ENCODE data around the gene SPCS3. TPM values are rescaled to one million over a fixed set of nuclear protein-coding genes. Genes with fewer than 3 reads are reported as not detected.

SPCS3 gene
- total RNA-seq, 1 experiment from 2014 or later: 128 TPM

DNA sequence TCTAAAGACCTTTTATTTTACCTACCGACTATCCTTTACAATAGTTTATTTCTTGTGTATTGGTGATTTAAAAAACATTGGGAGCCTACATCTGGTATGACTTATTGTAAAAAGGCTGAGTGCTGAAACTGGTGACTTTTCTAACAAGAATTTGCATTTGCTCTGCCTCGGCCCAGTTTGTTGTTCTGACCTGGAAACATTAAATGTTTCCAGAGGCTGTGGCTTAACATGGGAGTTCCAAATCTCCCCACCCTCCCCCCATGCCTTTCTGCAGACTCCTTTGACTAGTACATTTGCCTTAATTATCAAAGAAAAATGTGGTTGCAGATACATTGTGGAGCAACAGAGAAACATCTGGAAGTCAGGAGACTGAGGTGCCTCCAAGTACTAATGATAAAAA lies 39.8 kb downstream of the SPCS3 start:
- H3K9me3 ChIP-seq (ENCODE audit: low read depth, low read length, poor library complexity, severe bottlenecking): no peaks in the 10 kb centered on the region
- ChIA-PET POLR2A (ENCODE audit: low non-redundant PET) (no interaction called here), CTCF (no interaction called here)
- H3K4me3 ChIP-seq (ENCODE audit: low read depth, low read length, poor library complexity, severe bottlenecking): no peak overlapping the region
- H3K27ac ChIP-seq (ENCODE audit: low read depth, low read length, poor library complexity, severe bottlenecking): no peak overlapping the region
- intact Hi-C loops (cut with micrococcal nuclease; ENCODE audit: unreplicated experiment): no loop called here
- DNase-seq (ENCODE audit: low spot score): no peak
- no peak for TF ChIP-seq EZH2 (IDR thresholded peaks at IDR 0.05; ENCODE audit: borderline replicate concordance, low read depth, low read length, poor library complexity, severe bottlenecking)
- TF ChIP-seq, protein P1, sequence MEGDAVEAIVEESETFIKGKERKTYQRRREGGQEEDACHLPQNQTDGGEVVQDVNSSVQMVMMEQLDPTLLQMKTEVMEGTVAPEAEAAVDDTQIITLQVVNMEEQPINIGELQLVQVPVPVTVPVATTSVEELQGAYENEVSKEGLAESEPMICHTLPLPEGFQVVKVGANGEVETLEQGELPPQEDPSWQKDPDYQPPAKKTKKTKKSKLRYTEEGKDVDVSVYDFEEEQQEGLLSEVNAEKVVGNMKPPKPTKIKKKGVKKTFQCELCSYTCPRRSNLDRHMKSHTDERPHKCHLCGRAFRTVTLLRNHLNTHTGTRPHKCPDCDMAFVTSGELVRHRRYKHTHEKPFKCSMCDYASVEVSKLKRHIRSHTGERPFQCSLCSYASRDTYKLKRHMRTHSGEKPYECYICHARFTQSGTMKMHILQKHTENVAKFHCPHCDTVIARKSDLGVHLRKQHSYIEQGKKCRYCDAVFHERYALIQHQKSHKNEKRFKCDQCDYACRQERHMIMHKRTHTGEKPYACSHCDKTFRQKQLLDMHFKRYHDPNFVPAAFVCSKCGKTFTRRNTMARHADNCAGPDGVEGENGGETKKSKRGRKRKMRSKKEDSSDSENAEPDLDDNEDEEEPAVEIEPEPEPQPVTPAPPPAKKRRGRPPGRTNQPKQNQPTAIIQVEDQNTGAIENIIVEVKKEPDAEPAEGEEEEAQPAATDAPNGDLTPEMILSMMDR (conservative IDR thresholded peaks at IDR 0.05; ENCODE audit: low read depth, low read length): no peak
- H3K27me3 ChIP-seq (replicated peaks; ENCODE audit: insufficient read depth, low read depth, low read length, poor library complexity): no peaks in the 10 kb centered on the region
- BruUV-seq (replicated peaks): no TSS peak
- H3K36me3 ChIP-seq (ENCODE audit: insufficient read depth, low read length, poor library complexity, severe bottlenecking): no peaks in the 10 kb centered on the region
- H3K4me1 ChIP-seq (ENCODE audit: insufficient read depth, low read length, poor library complexity, severe bottlenecking): no peaks in the 10 kb centered on the region

DNA sequence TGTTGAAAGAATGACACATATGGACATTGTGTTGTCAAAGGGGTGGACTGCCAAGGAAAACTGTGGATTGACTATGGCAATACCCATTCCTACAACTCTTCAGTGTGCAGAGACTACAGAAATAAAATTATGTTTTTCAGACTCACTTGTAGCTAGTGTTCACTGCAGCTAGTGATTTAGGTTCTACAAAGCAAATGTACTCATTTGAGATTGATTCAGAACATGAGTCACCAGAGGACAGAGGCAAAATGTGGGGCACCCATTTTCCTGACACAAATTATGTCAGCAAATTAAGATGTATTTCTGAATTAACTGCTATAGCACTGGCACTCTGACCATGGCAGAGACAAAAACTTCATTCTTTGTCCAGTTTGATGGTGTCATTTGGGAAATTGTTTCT lies 40.7 kb downstream of the SPCS3 start:
- Histone ChIP-seq H3K4me3 (ENCODE audit: low read depth, low read length, poor library complexity, severe bottlenecking) (no peak overlapping the region), H3K9me3 (ENCODE audit: low read depth, low read length, poor library complexity, severe bottlenecking) (no peaks in the 10 kb centered on the region), H3K27me3 (replicated peaks; ENCODE audit: insufficient read depth, low read depth, low read length, poor library complexity) (no peaks in the 10 kb centered on the region), H3K27ac (ENCODE audit: low read depth, low read length, poor library complexity, severe bottlenecking) (no peak overlapping the region), H3K4me1 (ENCODE audit: insufficient read depth, low read length, poor library complexity, severe bottlenecking) (no peaks in the 10 kb centered on the region), H3K36me3 (ENCODE audit: insufficient read depth, low read length, poor library complexity, severe bottlenecking) (no peaks in the 10 kb centered on the region)
- TF ChIP-seq EZH2 (IDR thresholded peaks at IDR 0.05; ENCODE audit: borderline replicate concordance, low read depth, low read length, poor library complexity, severe bottlenecking): no peak
- TF ChIP-seq, protein P1 (conservative IDR thresholded peaks at IDR 0.05; ENCODE audit: low read depth, low read length): no peak
- intact Hi-C loops (cut with micrococcal nuclease; ENCODE audit: unreplicated experiment): no loop called here
- DNase-seq (ENCODE audit: low spot score): no peak
- no TSS peak for BruUV-seq (replicated peaks)
- CTCF ChIA-PET: no interaction called here
- POLR2A ChIA-PET (ENCODE audit: low non-redundant PET): no interaction called here

DNA sequence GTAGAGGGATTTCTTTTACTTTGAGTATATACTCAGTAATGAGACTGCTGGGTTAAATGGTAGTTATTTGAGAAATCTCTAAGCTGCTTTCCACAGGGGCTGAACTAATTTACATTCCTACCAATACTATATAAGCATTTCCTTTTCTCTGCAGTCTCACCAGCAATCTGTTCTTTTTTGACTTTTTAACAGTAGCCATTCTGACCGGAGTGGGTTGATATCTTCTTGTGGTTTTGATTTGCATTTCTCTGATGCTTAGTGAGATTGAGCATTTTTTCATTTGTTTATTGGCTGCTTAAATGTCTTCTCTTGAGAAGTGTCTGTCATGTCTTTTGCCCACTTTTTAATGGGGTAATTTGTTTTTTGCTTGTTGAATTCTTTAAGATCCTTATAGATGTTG lies 43.3 kb downstream of the SPCS3 start:
- no TSS peak for BruUV-seq (replicated peaks)
- TF ChIP-seq, protein P1 (conservative IDR thresholded peaks at IDR 0.05; ENCODE audit: low read depth, low read length): no peak
- no peak for TF ChIP-seq EZH2 (IDR thresholded peaks at IDR 0.05; ENCODE audit: borderline replicate concordance, low read depth, low read length, poor library complexity, severe bottlenecking)
- peaks cover 3% of the 10 kb centered on the region for H3K9me3 ChIP-seq (ENCODE audit: low read depth, low read length, poor library complexity, severe bottlenecking)
- no peak for DNase-seq (ENCODE audit: low spot score)
- no peak overlapping the region for H3K27ac ChIP-seq (ENCODE audit: low read depth, low read length, poor library complexity, severe bottlenecking)
- CTCF ChIA-PET: no interaction called here
- no peaks in the 10 kb centered on the region for H3K27me3 ChIP-seq (replicated peaks; ENCODE audit: insufficient read depth, low read depth, low read length, poor library complexity)
- H3K4me1 ChIP-seq (ENCODE audit: insufficient read depth, low read length, poor library complexity, severe bottlenecking): no peaks in the 10 kb centered on the region
- no peaks in the 10 kb centered on the region for H3K36me3 ChIP-seq (ENCODE audit: insufficient read depth, low read length, poor library complexity, severe bottlenecking)
- intact Hi-C loops (cut with micrococcal nuclease; ENCODE audit: unreplicated experiment): no loop called here
- no peak overlapping the region for H3K4me3 ChIP-seq (ENCODE audit: low read depth, low read length, poor library complexity, severe bottlenecking)
- POLR2A ChIA-PET (ENCODE audit: low non-redundant PET): no interaction called here

Measured in A673 (cell line).